Small intestine (tissue), 16 donors: ENCODE measurements around the gene TMEM53. TPM values are rescaled to one million over a fixed set of nuclear protein-coding genes. Genes with fewer than 3 reads are reported as not detected.

Experiments used
- DNase-seq, 2 donors: peaks; one replicate each; pipeline versions ENCODE4 v3.0.0 to v3.0.0-alpha.2; 2013
- FAIRE-seq: peaks from 2 replicates; lab custom pipeline; 2012; peaks lifted over from hg19 to GRCh38; lab: Jason Lieb, UNC
- H3K27ac ChIP-seq, 3 donors: one replicate each; pipeline ENCODE4 v1.5.1; 2013; ENCODE audit warnings: low read length in 2 of 3, mild to moderate bottlenecking in 2 of 3, control low read depth in 1 of 3, inconsistent platforms in 1 of 3, low read depth in 1 of 3, moderate library complexity in 1 of 3
- H3K27me3 ChIP-seq, 3 donors: one replicate each; pipeline ENCODE4 v1.6.1; 2013; ENCODE audit warnings: low read length in 3 of 3, inconsistent platforms in 1 of 3; ENCODE audit not compliant: control insufficient read depth in 3 of 3, insufficient read depth in 3 of 3
- H3K36me3 ChIP-seq, 3 donors: one replicate each; pipeline ENCODE4 v1.6.1; 2013; ENCODE audit warnings: low read length in 3 of 3, inconsistent platforms in 1 of 3, low read depth in 1 of 3, mild to moderate bottlenecking in 1 of 3, moderate library complexity in 1 of 3; ENCODE audit not compliant: control insufficient read depth in 3 of 3, insufficient read depth in 2 of 3
- H3K4me1 ChIP-seq, 3 donors: one replicate each; pipeline ENCODE4 v1.6.1; 2013; ENCODE audit warnings: low read length in 2 of 3, inconsistent platforms in 1 of 3, low read depth in 1 of 3, mild to moderate bottlenecking in 1 of 3, moderate library complexity in 1 of 3; ENCODE audit not compliant: control insufficient read depth in 3 of 3, insufficient read depth in 2 of 3
- H3K4me3 ChIP-seq, 3 donors: one replicate each; pipeline ENCODE4 v1.5.1; 2013; ENCODE audit warnings: low read length in 3 of 3, control low read depth in 1 of 3, inconsistent platforms in 1 of 3, low read depth in 1 of 3, mild to moderate bottlenecking in 1 of 3, moderate library complexity in 1 of 3
- H3K9me3 ChIP-seq, 2 donors: one replicate each; pipeline ENCODE4 v1.6.1; 2013; ENCODE audit warnings: low read depth in 1 of 2, low read length in 1 of 2; ENCODE audit not compliant: control insufficient read depth in 2 of 2, insufficient read depth in 1 of 2
- WGBS, 3 donors: extraction: QIAGEN DNeasy Blood & Tissue Kit; methylation state at CpG; one replicate each; pipeline ENCODE4 v1.1.7; 2013; 5-methylcytosine and 5-hydroxymethylcytosine counted together
- long read RNA-seq, 10 donors: transcript quantifications; one replicate each; lab custom pipeline, GENCODE V29; 2026
- polyA plus RNA-seq, 4 donors: library from polyadenylated mRNA; stranded (reverse) in 3 of 4; unstranded in 1 of 4; fragments of 200-250 nt in 3 of 4; fragments of 120-200 nt in 1 of 4; gene quantifications; one replicate each; pipeline versions ENCODE4 v1.2.1 to v1.2.3, GENCODE V29; 2013
- donor health status: healthy with polysubstance abuse.
- donor health status: control.
- donor health status: control.
- donor health status: Bipolar disorder and iron deficiency.
- donor health status: healthy.

The TMEM53 gene
- 10 to 100 TPM; 16.6 to 27.2 (median 22.8) TPM for polyA plus RNA-seq
- long read RNA-seq, donor 1: 0 reads
- long read RNA-seq, donor 2, partial matches to known transcripts: 6 of 17 reads
- long read RNA-seq, donor 2, other reads (novel, unspliced or antisense): 5 of 17 reads
- long read RNA-seq, donor 3, partial matches to known transcripts: 6 of 18 reads
- long read RNA-seq, donor 3, other reads (novel, unspliced or antisense): 6 of 18 reads
- long read RNA-seq, donor 4: 0 reads
- long read RNA-seq, donor 5, partial matches to known transcripts: 0 of 3 reads
- long read RNA-seq, donor 5, other reads (novel, unspliced or antisense): 0 of 3 reads
- long read RNA-seq, donor 6, transcript TMEM53-202 (3 exons, 2,310 nt): major isoform, 5 of 5,978 reads
- long read RNA-seq, donor 6, partial matches to known transcripts: 3,399 of 5,978 reads
- long read RNA-seq, donor 6, other reads (novel, unspliced or antisense): 2,571 of 5,978 reads
- long read RNA-seq, donor 7: 0 reads
- long read RNA-seq, donor 8: 0 reads
- long read RNA-seq, donor 9, partial matches to known transcripts: 0 of 1 reads
- long read RNA-seq, donor 9, other reads (novel, unspliced or antisense): 0 of 1 reads
- long read RNA-seq, donor 10, partial matches to known transcripts: 65 of 69 reads
- long read RNA-seq, donor 10, other reads (novel, unspliced or antisense): 0 of 69 reads

GRCh38 chr1:44674113-44675000 lies at the start of gene TMEM53, which contains the start of gene ARMH1:
Gene TMEM53, minus strand, starts transcription at chr1:44674481. Its CDS starts 90 bp downstream, at chr1:44674391.
Gene ARMH1, plus strand, starts transcription at chr1:44674714. Its CDS starts 14,984 bp downstream, at chr1:44689698.
- no peaks in the 10 kb centered on the region for H3K9me3 ChIP-seq
- H3K4me1 ChIP-seq: peaks cover 11 to 40% (median 14%) of the 10 kb centered on the region in 3 donors
- FAIRE-seq (no peak), DNase-seq (peak; percentile 99 to 100)
- peaks cover 0 to 9% (median 0%) of the 10 kb centered on the region in 3 donors for H3K36me3 ChIP-seq
- peak within 1 kb of the TSS; percentile 47 to 75 (median 65) for H3K4me3 ChIP-seq
- H3K27ac ChIP-seq: peak within 1 kb of the TSS; percentile 97
- no peaks in the 10 kb centered on the region for H3K27me3 ChIP-seq
- 1 to 3% (median 1%) methylated on average over 49 to 56 of the region's 56 CpGs for WGBS, 3 donors

- DNase-seq (no peak), FAIRE-seq (no peak)
- Histone ChIP-seq H3K27me3 (no peaks in the 10 kb centered on the region), H3K36me3 (no peaks in the 10 kb centered on the region), H3K9me3 (no peaks in the 10 kb centered on the region), H3K27ac (no peak overlapping the region), H3K4me1 (no peaks in the 10 kb centered on the region), H3K4me3 (no peak overlapping the region)
- 76 to 84% (median 83%) methylated on average over 28 of the region's 28 CpGs for WGBS, 3 donors
These were observed 49.4 kb upstream of the TMEM53 start for GRCh38 chr1:44723496-44724295.

GRCh38 chr1:44723064-44723463 lies 48.8 kb upstream of the TMEM53 start:
- Histone ChIP-seq H3K27ac (no peak overlapping the region), H3K4me3 (no peak overlapping the region), H3K27me3 (no peaks in the 10 kb centered on the region), H3K4me1 (no peaks in the 10 kb centered on the region), H3K9me3 (no peaks in the 10 kb centered on the region), H3K36me3 (no peaks in the 10 kb centered on the region)
- no peak for DNase-seq
- WGBS, 3 donors: 72 to 86% (median 79%) methylated on average over 9 of the region's 9 CpGs
- FAIRE-seq: no peak

- H3K9me3 ChIP-seq: no peaks in the 10 kb centered on the region
- no peak for FAIRE-seq
- no peaks in the 10 kb centered on the region for H3K27me3 ChIP-seq
- DNase-seq: peak; percentile 75
- peak overlapping the region in 2 of 3 donors; percentile 33 to 77 for H3K27ac ChIP-seq
- H3K4me1 ChIP-seq: no peaks in the 10 kb centered on the region
- H3K4me3 ChIP-seq: no peak overlapping the region
- H3K36me3 ChIP-seq: no peaks in the 10 kb centered on the region
- WGBS, 3 donors: 24 to 34% (median 33%) methylated on average over 14 of the region's 14 CpGs
These were observed 47.4 kb upstream of the TMEM53 start for GRCh38 chr1:44721485-44722361.

- 82 to 93% (median 83%) methylated on average over 4 of the region's 4 CpGs for WGBS, 3 donors
- no peaks in the 10 kb centered on the region for H3K36me3 ChIP-seq
- H3K27ac ChIP-seq: no peak overlapping the region
- no peak for FAIRE-seq
- no peak for DNase-seq
- H3K4me1 ChIP-seq: no peaks in the 10 kb centered on the region
- no peaks in the 10 kb centered on the region for H3K27me3 ChIP-seq
- H3K4me3 ChIP-seq: no peak overlapping the region
- H3K9me3 ChIP-seq: no peaks in the 10 kb centered on the region
These were observed 46.0 kb upstream of the TMEM53 start for GRCh38 chr1:44720281-44720680.

- H3K4me1 ChIP-seq: no peaks in the 10 kb centered on the region
- 57 to 80% (median 77%) methylated on average over 5 of the region's 5 CpGs for WGBS, 3 donors
- no peaks in the 10 kb centered on the region for H3K36me3 ChIP-seq
- no peak for DNase-seq
- no peaks in the 10 kb centered on the region for H3K27me3 ChIP-seq
- no peak overlapping the region for H3K27ac ChIP-seq
- FAIRE-seq: no peak
- H3K4me3 ChIP-seq: no peak overlapping the region
- no peaks in the 10 kb centered on the region for H3K9me3 ChIP-seq
These were observed 45.0 kb upstream of the TMEM53 start for GRCh38 chr1:44719318-44719717.

- H3K9me3 ChIP-seq: no peaks in the 10 kb centered on the region
- H3K27ac ChIP-seq: no peak overlapping the region
- DNase-seq: no peak
- WGBS, 3 donors: 81 to 88% (median 84%) methylated on average over 6 of the region's 6 CpGs
- no peaks in the 10 kb centered on the region for H3K36me3 ChIP-seq
- H3K4me1 ChIP-seq: no peaks in the 10 kb centered on the region
- H3K4me3 ChIP-seq: no peak overlapping the region
- no peak for FAIRE-seq
- no peaks in the 10 kb centered on the region for H3K27me3 ChIP-seq
These were observed 43.8 kb upstream of the TMEM53 start for GRCh38 chr1:44718091-44718490.
